ENCODE measurements around the gene PLEKHG4.
A peak's percentile ranks its signal among the peaks of the same experiment; 100 is the strongest.

Gene PLEKHG4

GRCh38 chr16:67291461-67291860 is 12.1 kb downstream of the PLEKHG4 start:
- DNase-seq (ENCODE audit: low spot score) = no peak

GRCh38 chr16:67294171-67294757 is 14.9 kb downstream of the PLEKHG4 start:
- DNase-seq (ENCODE audit: low spot score) = no peak

GRCh38 chr16:67294938-67295361 is 15.6 kb downstream of the PLEKHG4 start:
- DNase-seq (ENCODE audit: low spot score) = no peak

- no peak for DNase-seq (ENCODE audit: low spot score)
Measured at GRCh38 chr16:67296420-67296819, 17.1 kb downstream of the PLEKHG4 start.

GRCh38 chr16:67298277-67298676 is 18.9 kb downstream of the PLEKHG4 start:
- DNase-seq (ENCODE audit: low spot score) = no peak

GRCh38 chr16:67299269-67299668 is 19.9 kb downstream of the PLEKHG4 start:
- no peak for DNase-seq (ENCODE audit: low spot score)

GRCh38 chr16:67301080-67301782 is 21.9 kb downstream of the PLEKHG4 start:
- DNase-seq (ENCODE audit: low spot score) = no peak

GRCh38 chr16:67302076-67302475 is 22.7 kb downstream of the PLEKHG4 start:
- no peak for DNase-seq (ENCODE audit: low spot score)

- DNase-seq (ENCODE audit: low spot score) = no peak
Measured at GRCh38 chr16:67302970-67303369, 23.6 kb downstream of the PLEKHG4 start.

GRCh38 chr16:67304020-67304419 is 24.7 kb downstream of the PLEKHG4 start:
- no peak for DNase-seq (ENCODE audit: low spot score)

- no peak for DNase-seq (ENCODE audit: low spot score)
Measured at GRCh38 chr16:67305216-67306071, 26.1 kb downstream of the PLEKHG4 start.

- DNase-seq (ENCODE audit: low spot score) = no peak
Measured at GRCh38 chr16:67310561-67310960, 31.2 kb downstream of the PLEKHG4 start.

- DNase-seq (ENCODE audit: low spot score) = peak; percentile 13
Measured at GRCh38 chr16:67311607-67312488, 32.5 kb downstream of the PLEKHG4 start.

- DNase-seq (ENCODE audit: low spot score) = no peak
Measured at GRCh38 chr16:67312719-67313118, 33.4 kb downstream of the PLEKHG4 start.

GRCh38 chr16:67317853-67318252 is 38.5 kb downstream of the PLEKHG4 start:
- no peak for DNase-seq (ENCODE audit: low spot score)

- DNase-seq (ENCODE audit: low spot score) = no peak
Measured at GRCh38 chr16:67326115-67326471, 46.8 kb downstream of the PLEKHG4 start.

- peak; percentile 19 for DNase-seq (ENCODE audit: low spot score)
Measured at GRCh38 chr16:67326472-67327309, 47.4 kb downstream of the PLEKHG4 start, which contains the start of the genes KCTD19 and LRRC36. KCTD19 (minus strand) TSS chr16:67326741; CDS start chr16:67326707, 34 bp downstream. LRRC36 (plus strand) TSS chr16:67326815; CDS start chr16:67326863, 48 bp downstream.

GRCh38 chr16:67327743-67328142 is 48.4 kb downstream of the PLEKHG4 start:
- DNase-seq (ENCODE audit: low spot score) = no peak

GRCh38 chr16:67329901-67330300 is 50.6 kb downstream of the PLEKHG4 start:
- DNase-seq (ENCODE audit: low spot score) = no peak

- DNase-seq (ENCODE audit: low spot score) = no peak
Measured at GRCh38 chr16:67333315-67333714, 54.0 kb downstream of the PLEKHG4 start.

GRCh38 chr16:67336116-67336515 is 56.8 kb downstream of the PLEKHG4 start:
- DNase-seq (ENCODE audit: low spot score) = no peak
